C4-2B (cell line): Measurements from ENCODE around the gene RUNDC3A.
"Not testable (repeated sequence)": the region's sequence is repeated elsewhere in the genome, so short reads cannot be mapped to it uniquely, and the experiment has no call there.

Source experiments
- H3K27ac ChIP-seq: fragments of 450-650 bp; 2 replicates; pipeline ENCODE4 v1.5.1; 2017
- ZFX ChIP-seq: fragments of 450-650 bp; IDR thresholded peaks from 2 replicates; pipeline ENCODE4 v1.6.1; 2017
- TF ChIP-seq, protein P1 (sequence below): fragments of 450-650 bp; conservative IDR thresholded peaks from 2 replicates; pipeline ENCODE4 v1.5.1; 2017; ENCODE audit warnings: mild to moderate bottlenecking

RUNDC3A gene

DNA sequence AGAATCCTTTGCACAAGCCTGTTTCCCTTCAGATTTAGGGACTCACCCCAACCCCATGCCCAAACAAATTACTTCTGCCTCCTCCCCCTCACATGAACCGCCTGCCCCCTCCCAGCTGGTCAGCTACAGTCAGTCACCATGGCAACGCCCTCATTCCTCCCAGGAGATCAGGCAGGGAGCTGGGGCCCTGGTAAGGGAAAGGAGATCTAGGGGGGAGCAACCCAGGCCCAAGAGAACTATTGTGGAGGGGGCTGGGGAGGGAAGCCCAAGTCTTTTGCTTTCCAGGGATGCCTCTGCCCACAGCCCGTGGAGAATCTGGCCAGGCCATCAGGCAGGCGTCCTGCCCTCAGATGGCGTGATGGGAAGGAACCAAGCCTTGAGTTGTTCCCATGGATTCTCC is 52.4 kb downstream of the RUNDC3A start:
- H3K27ac ChIP-seq = no peak overlapping the region
- TF ChIP-seq, protein P1, sequence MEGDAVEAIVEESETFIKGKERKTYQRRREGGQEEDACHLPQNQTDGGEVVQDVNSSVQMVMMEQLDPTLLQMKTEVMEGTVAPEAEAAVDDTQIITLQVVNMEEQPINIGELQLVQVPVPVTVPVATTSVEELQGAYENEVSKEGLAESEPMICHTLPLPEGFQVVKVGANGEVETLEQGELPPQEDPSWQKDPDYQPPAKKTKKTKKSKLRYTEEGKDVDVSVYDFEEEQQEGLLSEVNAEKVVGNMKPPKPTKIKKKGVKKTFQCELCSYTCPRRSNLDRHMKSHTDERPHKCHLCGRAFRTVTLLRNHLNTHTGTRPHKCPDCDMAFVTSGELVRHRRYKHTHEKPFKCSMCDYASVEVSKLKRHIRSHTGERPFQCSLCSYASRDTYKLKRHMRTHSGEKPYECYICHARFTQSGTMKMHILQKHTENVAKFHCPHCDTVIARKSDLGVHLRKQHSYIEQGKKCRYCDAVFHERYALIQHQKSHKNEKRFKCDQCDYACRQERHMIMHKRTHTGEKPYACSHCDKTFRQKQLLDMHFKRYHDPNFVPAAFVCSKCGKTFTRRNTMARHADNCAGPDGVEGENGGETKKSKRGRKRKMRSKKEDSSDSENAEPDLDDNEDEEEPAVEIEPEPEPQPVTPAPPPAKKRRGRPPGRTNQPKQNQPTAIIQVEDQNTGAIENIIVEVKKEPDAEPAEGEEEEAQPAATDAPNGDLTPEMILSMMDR = no peak
- no peak for TF ChIP-seq ZFX

DNA sequence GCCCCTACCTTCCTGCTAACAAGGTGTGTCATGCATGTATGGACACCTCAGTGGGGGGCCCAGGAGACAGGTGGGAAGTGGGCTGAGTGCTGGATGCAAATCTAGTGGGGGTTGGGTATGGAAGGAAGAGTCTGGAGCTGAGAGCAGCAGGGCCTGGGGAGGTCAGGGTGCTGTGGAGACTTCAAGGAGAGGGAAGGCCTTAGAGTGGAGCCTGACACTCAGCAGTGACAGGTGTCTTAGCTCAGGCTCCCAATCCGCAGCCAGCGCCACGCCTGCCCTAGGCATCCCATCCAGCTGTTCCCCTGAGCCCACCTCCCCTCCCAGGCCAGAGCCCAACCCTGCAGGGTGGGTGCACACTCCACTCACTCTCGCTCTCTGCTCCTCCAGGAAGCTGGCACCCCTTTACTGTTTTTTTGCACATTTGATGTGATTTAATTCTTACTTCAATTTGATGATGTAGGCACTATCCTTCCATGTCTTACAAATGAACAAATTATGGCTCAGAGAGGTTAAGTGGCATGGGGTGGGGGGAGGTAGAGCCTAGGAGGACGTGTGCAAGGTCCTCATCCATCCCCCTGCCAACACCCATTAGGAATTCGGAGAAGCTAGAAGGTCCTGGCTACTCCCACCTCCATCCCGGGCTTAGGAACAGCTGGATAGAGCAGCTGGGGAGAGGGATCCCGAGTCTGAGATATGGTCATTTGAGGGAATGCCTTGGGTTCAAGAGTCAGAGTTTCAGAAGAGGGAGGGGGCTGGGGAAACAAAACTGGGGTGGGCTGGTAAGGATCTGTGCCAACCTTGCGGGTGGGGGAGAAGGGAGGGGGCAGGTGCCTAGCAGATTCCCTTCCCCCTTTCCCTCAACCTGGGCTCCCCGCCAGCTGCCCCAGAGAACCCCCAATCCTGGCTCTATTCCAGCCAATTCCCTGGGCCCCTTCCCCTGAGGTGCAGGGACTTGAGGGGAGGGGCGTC is 53.2 kb downstream of the RUNDC3A start:
- H3K27ac ChIP-seq = no peak overlapping the region
- TF ChIP-seq, protein P1 = no peak
- no peak for TF ChIP-seq ZFX

DNA sequence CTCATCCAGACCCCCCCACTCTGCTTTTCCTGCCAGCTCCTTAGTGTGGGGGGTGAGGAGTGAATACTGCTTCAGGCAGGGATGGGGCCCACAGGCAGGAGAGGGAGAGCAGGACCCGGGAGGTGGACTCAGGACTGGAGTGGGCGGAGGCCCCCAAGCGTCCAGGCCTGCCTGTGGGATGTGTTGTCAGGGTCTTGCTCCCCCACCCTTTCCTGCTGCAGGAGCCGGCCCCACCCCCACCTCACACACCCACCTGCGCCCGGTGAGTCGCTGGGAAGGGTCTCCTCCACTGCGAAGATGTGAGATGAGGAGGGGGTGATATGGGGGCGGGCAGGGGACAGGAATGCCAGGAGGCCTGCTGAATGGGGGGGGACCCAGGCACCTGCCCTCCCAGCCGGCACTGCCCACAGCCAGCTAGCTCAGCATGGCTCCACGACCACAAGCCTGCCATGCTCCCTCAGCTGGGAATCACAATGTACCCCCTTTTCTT is 54.1 kb downstream of the RUNDC3A start:
- TF ChIP-seq, protein P1 = no peak
- no peak for TF ChIP-seq ZFX
- no peak overlapping the region; the same call in 1 of the 2 replicates for H3K27ac ChIP-seq

DNA sequence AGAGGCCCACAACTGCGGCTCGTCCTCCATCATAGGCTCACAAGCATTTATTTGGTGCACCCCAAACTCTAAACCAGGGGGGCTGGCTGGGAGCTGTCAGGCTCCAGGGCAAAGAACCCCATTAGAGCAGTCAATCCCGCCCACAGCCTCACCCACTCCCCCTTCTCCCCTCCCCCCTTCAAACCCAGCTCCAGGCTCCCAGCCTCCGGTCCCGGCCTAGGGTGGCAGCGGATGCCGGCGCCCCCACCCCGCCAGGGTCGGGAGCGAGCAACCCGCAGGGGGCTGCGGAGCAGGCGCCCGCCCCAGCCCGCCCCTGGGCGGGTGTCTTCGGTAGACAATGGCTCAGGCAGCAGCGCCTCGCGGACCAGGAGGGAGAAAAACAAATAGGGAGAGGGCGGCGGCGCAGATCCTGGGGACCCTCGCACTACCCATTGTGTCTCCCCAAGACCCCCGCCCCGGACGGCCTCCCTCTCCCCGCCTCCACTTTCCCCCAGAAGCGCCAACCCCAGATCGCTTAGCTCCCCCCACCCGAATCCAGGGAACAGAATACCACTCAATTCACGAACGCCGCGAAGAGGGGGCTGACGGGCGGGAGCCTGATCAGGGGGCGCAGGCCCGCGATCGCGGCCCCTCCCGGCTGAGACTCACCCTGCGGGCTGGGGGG is 54.7 kb downstream of the RUNDC3A start:
- TF ChIP-seq, protein P1 = no peak
- TF ChIP-seq ZFX = no peak

DNA sequence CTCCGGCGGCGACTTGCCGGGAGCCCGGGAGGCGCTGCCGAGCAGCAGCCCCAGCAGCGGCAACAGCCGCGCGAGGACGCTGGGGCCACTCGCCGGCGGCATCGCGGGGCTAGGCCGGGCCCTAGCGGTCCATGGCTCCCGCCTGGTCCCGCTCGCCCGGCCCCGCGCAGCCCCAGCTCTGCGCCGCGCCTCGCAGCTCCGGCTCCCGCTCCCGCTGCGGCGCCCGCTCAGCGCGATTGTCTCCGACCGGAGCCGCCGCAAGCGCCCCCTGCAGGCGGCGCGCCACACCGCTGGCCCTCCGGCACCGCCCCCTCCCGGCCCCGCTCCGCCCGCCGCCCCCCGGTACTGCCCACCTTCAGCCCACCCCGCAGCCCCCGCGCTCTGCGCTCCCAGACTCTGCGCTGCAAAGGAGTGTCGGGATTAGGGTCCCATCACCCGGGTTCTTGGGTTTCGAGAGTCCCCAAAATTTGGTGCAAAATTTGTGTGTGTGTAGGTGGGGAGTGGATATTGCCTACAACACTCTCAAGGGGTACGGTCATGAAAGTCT is 55.3 kb downstream of the RUNDC3A start, which contains the start of gene FAM171A2:
TSS of gene FAM171A2 (minus strand) at position 241 of the 547 bp plus-strand sequence. CDS start at position 102, 139 bp downstream.
- peak within 1 kb of the TSS; percentile 45 for H3K27ac ChIP-seq

More for the DNA sequence above, 54.7 kb downstream of the RUNDC3A start:
- peak overlapping the region; percentile 45 for H3K27ac ChIP-seq

DNA sequence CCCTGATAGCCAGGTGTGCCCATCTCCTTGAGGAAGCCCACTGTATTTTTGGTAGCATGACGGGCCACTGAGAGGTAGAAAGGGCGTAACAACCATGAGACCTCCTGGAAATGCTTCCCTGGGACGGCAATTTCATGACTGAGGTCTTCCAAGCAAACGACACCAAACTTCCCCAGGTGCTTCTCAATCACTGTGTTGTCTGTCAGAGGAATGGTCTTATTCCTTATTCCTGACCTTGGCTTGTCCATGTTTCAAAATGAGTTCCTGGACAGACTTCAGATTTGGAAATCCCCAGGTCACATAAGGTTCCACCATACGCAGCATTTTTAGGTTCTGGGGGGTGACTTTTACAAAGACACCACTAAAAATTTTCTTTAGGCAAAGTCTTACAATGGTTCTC is 56.6 kb downstream of the RUNDC3A start:
- H3K27ac ChIP-seq = not testable (repeated sequence)

More for the DNA sequence above, 55.3 kb downstream of the RUNDC3A start, which contains the start of gene FAM171A2:
- TF ChIP-seq, protein P1 = peak; percentile 85
- TF ChIP-seq ZFX = no peak

DNA sequence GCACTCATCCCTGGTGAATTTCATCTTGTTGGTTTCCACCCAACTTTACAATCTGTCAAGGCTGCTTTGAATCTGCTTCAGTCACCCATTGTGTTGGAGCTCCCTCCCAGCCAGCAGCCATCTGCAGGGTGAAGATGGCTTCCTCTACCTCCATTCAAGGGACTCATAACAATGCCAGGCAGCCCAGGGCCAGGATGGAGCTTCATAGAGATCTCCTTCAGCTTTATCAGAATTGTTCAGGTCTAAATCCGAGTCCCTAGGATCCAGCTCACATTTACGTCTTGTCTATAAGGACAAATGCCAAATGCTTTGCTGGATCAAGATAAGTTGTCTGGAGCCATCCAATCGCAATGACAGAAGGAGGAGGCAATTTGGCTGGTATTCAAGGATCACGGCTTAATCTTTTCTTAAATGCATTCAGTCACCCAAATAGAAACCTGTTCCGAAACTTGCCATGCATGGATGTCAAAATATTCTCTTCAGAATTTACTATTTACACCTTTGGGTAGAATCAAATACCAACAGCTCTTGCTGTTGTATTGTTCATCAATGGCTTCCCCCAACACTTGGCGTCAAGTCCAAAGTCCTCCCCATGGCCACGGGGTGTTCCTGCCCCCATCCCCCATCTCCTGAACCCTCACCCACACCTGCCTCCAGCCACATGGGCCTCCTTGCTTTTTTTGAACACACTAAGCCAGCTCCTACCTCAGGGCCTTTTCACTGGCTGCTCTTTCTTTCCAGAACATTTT is 59.0 kb downstream of the RUNDC3A start:
- TF ChIP-seq, protein P1 = no peak
- TF ChIP-seq ZFX = no peak
- no peak overlapping the region for H3K27ac ChIP-seq
